Naive thymus-derived CD4-positive, alpha-beta T cell (primary cell): ENCODE results near the gene NPHP4. TPM values are rescaled to one million over a fixed set of nuclear protein-coding genes. Genes with fewer than 3 reads are reported as not detected.
"Not testable (repeated sequence)": the region's sequence is repeated elsewhere in the genome, so short reads cannot be mapped to it uniquely, and the experiment has no call there.

Source experiments
- ATAC-seq: fragments of 150-1000 bp; cut with Tn5 transposase; 2 replicates; pipeline ENCODE4 v1.10.0; 2021; ENCODE audit warnings: mild to moderate bottlenecking, moderate library complexity
- CTCF ChIA-PET: fragments of 350-600 bp; sonication (Branson Sonifier 250); formaldehyde crosslinking; loops from one replicate; lab custom pipeline; 2021; ENCODE audit warnings: antibody characterized with exemption; lab: Charles Lee
- POLR2A ChIA-PET: fragments of 350-600 bp; sonication (Branson Sonifier 250); formaldehyde crosslinking; loops from one replicate; lab custom pipeline; 2021; ENCODE audit warnings: antibody characterized with exemption, inconsistent platforms; lab: Charles Lee
- DNase-seq, 9 donors: peaks; one replicate each; pipeline versions ENCODE4 v3.0.0 to v3.0.0-alpha.2; 2020 to 2022; ENCODE audit warnings: mixed read lengths in 1 of 9
- H3K27ac ChIP-seq: one replicate; pipeline ENCODE4 v1.7.0; 2013; ENCODE audit warnings: mild to moderate bottlenecking, low read depth, low read length, moderate library complexity
- H3K27me3 ChIP-seq, 2 donors: one replicate each; pipeline ENCODE4 v1.7.0; 2013; ENCODE audit warnings: low read length in 2 of 2, mild to moderate bottlenecking in 2 of 2, moderate library complexity in 2 of 2; ENCODE audit not compliant: control insufficient read depth in 2 of 2, insufficient read depth in 2 of 2
- H3K36me3 ChIP-seq, 3 experiments: 1 replicate in 2 of 3; 2 replicates in 1 of 3; pipeline ENCODE4 v1.7.0; 2013; ENCODE audit warnings: low read length in 3 of 3, mild to moderate bottlenecking in 3 of 3, moderate library complexity in 1 of 3; ENCODE audit not compliant: insufficient read depth in 3 of 3, control insufficient read depth in 2 of 3
- H3K4me1 ChIP-seq, 2 donors: one replicate each; pipeline ENCODE4 v1.7.0; 2013; ENCODE audit warnings: low read length in 2 of 2, mild to moderate bottlenecking in 2 of 2, moderate library complexity in 1 of 2; ENCODE audit not compliant: control insufficient read depth in 2 of 2, insufficient read depth in 2 of 2
- H3K4me3 ChIP-seq: 2 replicates; pipeline ENCODE4 v1.7.0; 2013; ENCODE audit warnings: mild to moderate bottlenecking, low read length
- H3K9me3 ChIP-seq, 3 experiments: 1 replicate in 2 of 3; 2 replicates in 1 of 3; pipeline ENCODE4 v1.7.0; 2013; ENCODE audit warnings: low read length in 3 of 3; ENCODE audit not compliant: control insufficient read depth in 2 of 3
- H3K27ac Mint-ChIP-seq, 9 donors: one replicate each; pipeline ENCODE4 v1.8.0; 2020 to 2022; ENCODE audit warnings: mixed read lengths in 9 of 9, mild to moderate bottlenecking in 8 of 9, moderate library complexity in 5 of 9, inconsistent platforms in 2 of 9
- H3K27me3 Mint-ChIP-seq, 5 donors: one replicate each; pipeline ENCODE4 v1.8.0; 2021 to 2022; ENCODE audit warnings: mixed read lengths in 5 of 5, mild to moderate bottlenecking in 1 of 5
- H3K36me3 Mint-ChIP-seq, 5 donors: one replicate each; pipeline ENCODE4 v1.8.0; 2020 to 2022; ENCODE audit warnings: mixed read lengths in 5 of 5, mild to moderate bottlenecking in 3 of 5, inconsistent platforms in 1 of 5
- H3K4me1 Mint-ChIP-seq, 7 donors: one replicate each; pipeline ENCODE4 v1.8.0; 2020 to 2022; ENCODE audit warnings: mixed read lengths in 7 of 7, mild to moderate bottlenecking in 3 of 7, inconsistent platforms in 1 of 7
- H3K4me3 Mint-ChIP-seq, 10 donors: one replicate each; pipeline ENCODE4 v1.8.0; 2020 to 2022; ENCODE audit warnings: mild to moderate bottlenecking in 10 of 10, mixed read lengths in 10 of 10, moderate library complexity in 6 of 10, inconsistent platforms in 2 of 10
- H3K9me3 Mint-ChIP-seq, 11 donors: one replicate each; pipeline ENCODE4 v1.8.0; 2020 to 2022; ENCODE audit warnings: mixed read lengths in 11 of 11, mild to moderate bottlenecking in 4 of 11, inconsistent platforms in 1 of 11, moderate library complexity in 1 of 11
- intact Hi-C, 2 donors: fragments of 100-400 bp; cut with micrococcal nuclease; formaldehyde crosslinking; loops; one replicate each; pipeline ENCODE4 v1.15.1; 2023
- polyA plus RNA-seq, 2 donors: library from polyadenylated mRNA; unstranded; fragments of 300-500 nt; fragmentation: Illumina TruSeq; gene quantifications; one replicate each; pipeline ENCODE4 v1.2.3, GENCODE V29; 2021
- total RNA-seq, 6 experiments: library from RNA in 5 of 6; stranded (reverse) in 5 of 6; gene quantifications; 1 replicate in 5 of 6; 2 replicates in 1 of 6; pipeline ENCODE4 v1.2.3 and lab custom pipeline; 2021 to 2026

NPHP4 gene
- total and polyA plus RNA-seq, 7 experiments from 2014 or later, result 0.40 to 20.6 (median 9.2) TPM

GRCh38 chr1:5898266-5898665, 94.0 kb downstream of the NPHP4 start:
- ChIA-PET POLR2A (no interaction called here), CTCF (no interaction called here)
- no peak overlapping the region for H3K4me3 ChIP-seq
- no peak for DNase-seq
- Mint-ChIP-seq H3K4me1 (no peaks in the 10 kb centered on the region), H3K27ac (no peak overlapping the region), H3K27me3 (no peaks in the 10 kb centered on the region), H3K9me3 (peaks cover 0 to 5% (median 0%) of the 10 kb centered on the region in 11 donors), H3K36me3 (peaks cover 6 to 45% (median 24%) of the 10 kb centered on the region in 5 donors), H3K4me3 (no peak overlapping the region)
- H3K27ac ChIP-seq, result no peak overlapping the region
- H3K9me3 ChIP-seq, result no peaks in the 10 kb centered on the region
- no peak for ATAC-seq
- no peaks in the 10 kb centered on the region for H3K4me1 ChIP-seq
- H3K36me3 ChIP-seq, result no peaks in the 10 kb centered on the region
- intact Hi-C loops, result no loop called here
- H3K27me3 ChIP-seq, result no peaks in the 10 kb centered on the region

GRCh38 chr1:5896706-5897660, 95.2 kb downstream of the NPHP4 start:
- Histone ChIP-seq H3K27me3 (no peaks in the 10 kb centered on the region), H3K9me3 (no peaks in the 10 kb centered on the region), H3K27ac (no peak overlapping the region), H3K36me3 (no peaks in the 10 kb centered on the region), H3K4me3 (no peak overlapping the region), H3K4me1 (no peaks in the 10 kb centered on the region)
- ChIA-PET CTCF (no interaction called here), POLR2A (no interaction called here)
- Mint-ChIP-seq H3K36me3 (peaks cover 6 to 46% (median 19%) of the 10 kb centered on the region in 5 donors), H3K4me1 (no peaks in the 10 kb centered on the region), H3K4me3 (no peak overlapping the region), H3K9me3 (peaks cover 0 to 5% (median 0%) of the 10 kb centered on the region in 11 donors), H3K27ac (no peak overlapping the region), H3K27me3 (no peaks in the 10 kb centered on the region)
- DNase-seq (no peak), ATAC-seq (no peak)
- intact Hi-C loops, result no loop called here

- no peaks in the 10 kb centered on the region for H3K27me3 ChIP-seq
- intact Hi-C loops, result no loop called here
- no peaks in the 10 kb centered on the region for H3K9me3 ChIP-seq
- H3K4me1 Mint-ChIP-seq, result no peaks in the 10 kb centered on the region
- no peaks in the 10 kb centered on the region for H3K27me3 Mint-ChIP-seq
- no peak overlapping the region for H3K4me3 Mint-ChIP-seq
- H3K4me1 ChIP-seq, result no peaks in the 10 kb centered on the region
- ChIA-PET CTCF (no interaction called here), POLR2A (no interaction called here)
- peaks cover 0 to 3% (median 0%) of the 10 kb centered on the region in 3 experiments for H3K36me3 ChIP-seq
- H3K4me3 ChIP-seq, result no peak overlapping the region
- DNase-seq (no peak), ATAC-seq (no peak)
- no peak overlapping the region for H3K27ac ChIP-seq
- H3K9me3 Mint-ChIP-seq, result peaks cover 0 to 5% (median 0%) of the 10 kb centered on the region in 11 donors
- H3K27ac Mint-ChIP-seq, result no peak overlapping the region
- peaks cover 3 to 52% (median 19%) of the 10 kb centered on the region in 5 donors for H3K36me3 Mint-ChIP-seq
These were observed 96.5 kb downstream of the NPHP4 start for GRCh38 chr1:5895446-5896406.

- H3K4me3 ChIP-seq, H3K4me1 Mint-ChIP-seq, intact Hi-C loops, H3K9me3 ChIP-seq, H3K27me3 Mint-ChIP-seq, ATAC-seq, H3K4me3 Mint-ChIP-seq, H3K4me1 ChIP-seq, POLR2A ChIA-PET, H3K36me3 ChIP-seq, H3K27me3 ChIP-seq, H3K27ac Mint-ChIP-seq, CTCF ChIA-PET, H3K9me3 Mint-ChIP-seq, DNase-seq, H3K27ac ChIP-seq: not testable (repeated sequence)
- H3K36me3 Mint-ChIP-seq, result peaks cover 3 to 54% (median 24%) of the 10 kb centered on the region in 5 donors
These were observed 98.4 kb downstream of the NPHP4 start for GRCh38 chr1:5893699-5894278.

GRCh38 chr1:5892329-5892728, 99.9 kb downstream of the NPHP4 start:
- H3K27me3 Mint-ChIP-seq, result no peaks in the 10 kb centered on the region
- POLR2A ChIA-PET, result no interaction called here
- no peaks in the 10 kb centered on the region for H3K4me1 Mint-ChIP-seq
- H3K4me3 Mint-ChIP-seq, result no peak overlapping the region
- no peak for ATAC-seq
- CTCF ChIA-PET, result no interaction called here
- DNase-seq, result no peak
- peaks cover 0 to 5% (median 0%) of the 10 kb centered on the region in 11 donors for H3K9me3 Mint-ChIP-seq
- no peaks in the 10 kb centered on the region for H3K4me1 ChIP-seq
- no peaks in the 10 kb centered on the region for H3K27me3 ChIP-seq
- peaks cover 0 to 10% (median 0%) of the 10 kb centered on the region in 3 experiments for H3K36me3 ChIP-seq
- H3K27ac ChIP-seq, result no peak overlapping the region
- no peaks in the 10 kb centered on the region for H3K9me3 ChIP-seq
- intact Hi-C loops, result no loop called here
- H3K27ac Mint-ChIP-seq, result no peak overlapping the region
- peaks cover 3 to 43% (median 20%) of the 10 kb centered on the region in 5 donors for H3K36me3 Mint-ChIP-seq
- H3K4me3 ChIP-seq, result no peak overlapping the region

DNA sequence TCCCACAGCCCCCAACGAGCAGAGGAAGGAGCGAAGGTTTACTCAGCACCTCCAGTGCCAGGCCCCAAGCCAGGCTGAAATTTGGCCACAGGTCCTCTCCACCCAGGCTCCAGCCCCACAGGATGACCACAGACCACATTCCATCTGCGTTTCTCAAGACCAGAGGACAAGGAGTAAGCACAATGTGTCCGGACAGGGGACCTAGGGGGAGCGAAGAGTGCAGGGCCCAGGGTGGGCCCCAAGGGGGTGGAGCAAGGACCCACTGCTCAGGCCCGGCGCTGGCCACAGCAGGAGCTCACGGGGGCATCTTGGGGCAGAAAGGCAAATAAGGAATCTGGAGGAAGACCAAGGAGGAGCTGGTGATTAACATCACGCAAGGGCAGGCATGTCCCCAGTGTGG, 100.5 kb downstream of the NPHP4 start:
- peaks cover 0 to 5% (median 0%) of the 10 kb centered on the region in 11 donors for H3K9me3 Mint-ChIP-seq
- CTCF ChIA-PET, result no interaction called here
- no peak overlapping the region for H3K4me3 Mint-ChIP-seq
- no peak overlapping the region for H3K27ac ChIP-seq
- H3K27ac Mint-ChIP-seq, result no peak overlapping the region
- no peaks in the 10 kb centered on the region for H3K4me1 Mint-ChIP-seq
- ATAC-seq, result no peak
- no peaks in the 10 kb centered on the region for H3K9me3 ChIP-seq
- H3K27me3 Mint-ChIP-seq, result no peaks in the 10 kb centered on the region
- H3K4me3 ChIP-seq, result no peak overlapping the region
- H3K4me1 ChIP-seq, result no peaks in the 10 kb centered on the region
- peaks cover 0 to 13% (median 0%) of the 10 kb centered on the region in 3 experiments for H3K36me3 ChIP-seq
- POLR2A ChIA-PET, result no interaction called here
- no peaks in the 10 kb centered on the region for H3K27me3 ChIP-seq
- peaks cover 3 to 43% (median 20%) of the 10 kb centered on the region in 5 donors for H3K36me3 Mint-ChIP-seq
- DNase-seq, result no peak
- intact Hi-C loops, result no loop called here
